Glomerular visceral epithelial cell (primary cell): ENCODE measurements around the gene DOK7.

Source experiments
- DNase-seq: peaks from one replicate; pipeline ENCODE4 v3.0.0-alpha.2; 2016; ENCODE audit errors: extremely low spot score

DOK7 gene

GRCh38 chr4:3462790-3463415 lies at the start of gene DOK7:
TSS of gene DOK7 (plus strand) at chr4:3463306. CDS start at chr4:3463376, 70 bp downstream.
- no peak for DNase-seq

GRCh38 chr4:3413675-3414420 lies 49.3 kb upstream of the DOK7 start:
- DNase-seq: no peak

- DNase-seq: no peak
Measured at GRCh38 chr4:3414421-3415279, 48.5 kb upstream of the DOK7 start.

GRCh38 chr4:3415471-3416141 lies 47.5 kb upstream of the DOK7 start:
- DNase-seq: no peak

GRCh38 chr4:3416270-3416669 lies 46.8 kb upstream of the DOK7 start:
- DNase-seq: no peak

GRCh38 chr4:3416821-3417221 lies 46.3 kb upstream of the DOK7 start:
- no peak for DNase-seq

- no peak for DNase-seq
Measured at GRCh38 chr4:3417448-3417847, 45.7 kb upstream of the DOK7 start.

GRCh38 chr4:3418029-3418762 lies 44.9 kb upstream of the DOK7 start:
- no peak for DNase-seq

- DNase-seq: no peak
Measured at GRCh38 chr4:3419836-3420605, 43.1 kb upstream of the DOK7 start.

GRCh38 chr4:3420606-3420955 lies 42.5 kb upstream of the DOK7 start:
- no peak for DNase-seq

GRCh38 chr4:3420956-3421355 lies 42.1 kb upstream of the DOK7 start:
- no peak for DNase-seq

GRCh38 chr4:3421470-3421869 lies 41.6 kb upstream of the DOK7 start:
- DNase-seq: no peak

- DNase-seq: no peak
Measured at GRCh38 chr4:3422241-3422801, 40.8 kb upstream of the DOK7 start.

GRCh38 chr4:3422808-3423297 lies 40.3 kb upstream of the DOK7 start:
- no peak for DNase-seq

- no peak for DNase-seq
Measured at GRCh38 chr4:3423406-3423805, 39.7 kb upstream of the DOK7 start.

- DNase-seq: no peak
Measured at GRCh38 chr4:3423952-3424351, 39.2 kb upstream of the DOK7 start.

- DNase-seq: no peak
Measured at GRCh38 chr4:3424522-3425095, 38.5 kb upstream of the DOK7 start.

- DNase-seq: no peak
Measured at GRCh38 chr4:3426465-3427133, 36.5 kb upstream of the DOK7 start.

GRCh38 chr4:3427134-3427476 lies 36.0 kb upstream of the DOK7 start:
- DNase-seq: no peak
